Muscle of back (tissue), 11 donors: ENCODE measurements around the gene DNM3. TPM values are rescaled to one million over a fixed set of nuclear protein-coding genes. Genes with fewer than 3 reads are reported as not detected.
A peak's percentile ranks its signal among the peaks of the same experiment; 100 is the strongest.

Experiments used
- DNase-seq, 3 donors: peaks; one replicate each; pipeline versions ENCODE4 v3.0.0 to v3.0.0-alpha.2; 2013
- polyA plus RNA-seq, 10 donors: library from polyadenylated mRNA; unstranded; fragments of 120-200 nt; gene quantifications; one replicate each; pipeline ENCODE4 v1.2.1, GENCODE V29; 2013; ENCODE audit not compliant: insufficient read length in 10 of 10

DNM3 gene
- polyA plus RNA-seq, 10 donors, result 2.8 to 7.2 (median 4.7) TPM

GRCh38 chr1:172230526-172230925 is 389.2 kb downstream of the DNM3 start:
- DNase-seq, result no peak

DNA sequence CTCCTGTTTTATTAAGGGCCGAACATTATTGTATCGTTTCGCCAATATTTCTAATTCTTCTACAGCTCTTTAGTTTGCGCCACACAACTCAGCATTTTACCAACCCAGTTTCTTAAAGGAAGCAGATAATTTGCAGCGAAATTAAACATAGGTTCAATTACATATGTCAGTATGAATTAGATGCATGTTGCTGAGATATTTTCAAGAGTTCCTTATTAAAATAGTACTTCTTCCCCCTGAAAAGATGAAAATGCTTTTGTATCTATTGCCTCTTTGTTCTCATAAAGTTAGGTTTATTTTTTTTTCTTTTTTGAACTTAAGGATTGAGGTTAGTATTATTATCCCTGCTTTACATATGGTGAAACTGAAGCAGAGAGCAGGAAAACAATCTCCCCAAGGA is 395.7 kb downstream of the DNM3 start:
- DNase-seq, result no peak

- no peak for DNase-seq
Measured at GRCh38 chr1:172238158-172238557, 396.9 kb downstream of the DNM3 start.

DNA sequence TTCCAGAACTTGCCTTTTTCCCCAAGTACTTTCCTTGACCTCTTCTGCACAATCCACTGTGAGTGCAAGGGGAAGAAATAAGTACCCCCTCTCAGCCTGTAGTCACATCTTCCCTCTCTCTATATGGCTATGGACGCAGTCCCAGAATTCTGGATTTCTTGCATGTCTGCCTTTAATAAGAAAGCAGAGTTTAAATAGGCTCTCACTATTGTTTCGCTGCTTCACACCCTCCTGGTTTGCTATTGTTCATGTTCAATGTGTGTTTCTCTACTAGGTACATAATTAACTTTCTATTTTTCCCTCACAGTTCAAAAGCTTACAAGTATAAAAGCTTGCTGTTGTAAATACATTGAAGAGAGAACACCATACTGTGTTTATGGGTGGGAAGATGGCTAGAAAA is 397.7 kb downstream of the DNM3 start:
- DNase-seq, result peak in 1 of 3 donors; percentile 33

- peak in 2 of 3 donors; percentile 35 to 73 for DNase-seq
Measured at GRCh38 chr1:172239901-172240300, 398.6 kb downstream of the DNM3 start.

DNA sequence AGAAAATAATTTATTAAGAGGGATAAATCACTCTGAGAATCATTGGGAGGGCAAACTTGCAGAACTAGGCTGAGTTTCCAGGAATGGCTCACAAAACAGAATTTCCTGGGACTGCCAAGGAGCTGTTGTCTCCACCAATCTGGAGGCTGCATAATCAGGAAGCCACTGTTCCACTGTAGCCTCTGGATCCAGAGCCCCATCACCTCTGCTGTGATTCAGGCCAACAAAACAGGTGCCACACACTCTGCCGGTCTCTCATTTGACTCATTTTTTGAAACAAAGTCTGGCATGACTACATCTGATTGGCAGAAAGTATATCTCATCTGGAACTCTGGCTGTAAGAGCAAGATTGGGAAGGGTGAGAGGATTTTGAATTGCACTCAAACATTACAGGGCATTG is 400.2 kb downstream of the DNM3 start:
- no peak for DNase-seq

DNA sequence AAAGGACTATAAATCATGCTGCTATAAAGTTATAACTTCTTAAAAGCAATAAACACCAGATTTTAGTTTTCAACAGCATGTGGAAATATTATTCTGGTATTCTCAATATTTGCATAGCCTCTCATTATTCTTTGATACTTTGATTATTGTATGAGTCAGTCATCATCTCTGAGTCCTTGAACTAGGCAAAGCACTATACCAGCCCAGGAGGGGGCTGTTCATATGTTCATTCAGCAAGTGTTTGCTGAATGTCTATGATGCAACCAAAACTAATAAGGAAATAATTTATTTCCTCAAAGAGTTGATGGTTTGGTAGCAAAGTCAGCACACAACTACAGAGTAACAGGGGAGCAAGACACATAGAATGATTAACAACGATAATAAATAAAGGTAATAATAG is 403.6 kb downstream of the DNM3 start:
- DNase-seq, result no peak

- no peak for DNase-seq
Measured at GRCh38 chr1:172245788-172246187, 404.5 kb downstream of the DNM3 start.

DNA sequence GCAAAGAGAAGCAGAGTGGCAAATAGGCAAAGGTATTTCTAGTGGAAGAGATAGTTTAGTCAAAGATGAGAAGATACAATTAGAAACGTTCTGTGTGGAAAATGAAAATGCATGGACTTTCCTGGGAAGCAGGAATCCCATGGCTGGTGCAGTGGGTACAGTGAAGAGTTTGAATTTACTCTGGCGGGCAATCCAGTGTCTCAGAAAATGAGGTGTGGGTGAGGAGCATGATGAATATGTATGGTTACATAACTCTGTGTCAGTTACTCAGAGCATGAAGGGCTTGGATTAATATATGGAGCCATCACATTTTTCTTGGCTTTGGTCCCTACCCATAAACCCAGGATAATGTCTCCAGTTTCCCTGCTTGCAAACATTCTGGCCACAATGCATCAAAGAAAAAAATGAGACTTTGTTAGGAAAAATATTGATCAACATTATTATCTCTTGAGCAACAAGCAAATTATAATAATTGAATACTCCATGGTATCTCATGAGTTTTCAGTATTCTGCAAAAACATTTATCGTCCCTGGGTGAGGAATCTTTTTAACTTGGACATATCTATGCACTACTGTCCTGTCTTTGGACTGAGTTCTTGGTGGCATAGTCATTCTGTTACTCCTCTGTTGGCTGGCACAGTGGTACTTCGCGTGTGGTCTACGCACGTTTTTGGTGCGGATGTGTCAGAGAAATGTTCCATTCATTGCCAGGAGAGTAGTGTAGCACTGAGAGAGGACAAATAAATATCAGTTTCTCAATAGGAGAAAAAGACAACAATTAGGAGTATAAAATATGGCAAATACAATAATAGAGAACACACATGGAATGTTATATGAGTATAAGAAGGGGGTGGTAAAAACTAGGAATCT is 405.5 kb downstream of the DNM3 start:
- DNase-seq, result no peak

GRCh38 chr1:172251486-172251885 is 410.2 kb downstream of the DNM3 start:
- peak in 1 of 3 donors; percentile 66 for DNase-seq

- peak in 1 of 3 donors; percentile 56 for DNase-seq
Measured at GRCh38 chr1:172252321-172252720, 411.0 kb downstream of the DNM3 start.

DNA sequence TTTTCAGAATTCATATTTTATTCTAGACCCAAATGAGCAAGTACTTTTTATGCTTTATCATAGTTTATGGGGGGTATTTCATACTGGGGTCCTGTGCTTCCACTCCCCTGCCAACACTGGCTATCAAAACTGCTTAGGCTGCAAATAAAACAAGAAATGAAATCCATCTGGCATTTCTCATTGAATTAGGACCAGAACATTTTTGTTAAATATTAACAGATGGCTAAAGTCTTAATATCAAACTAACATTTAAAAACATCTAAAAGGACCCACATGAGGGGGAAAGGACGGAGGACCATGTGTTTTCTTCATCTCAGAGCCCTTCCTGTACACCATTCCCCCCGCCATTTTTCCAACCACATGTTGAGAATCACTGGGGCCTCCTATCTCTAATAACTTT is 411.7 kb downstream of the DNM3 start:
- peak in 1 of 3 donors; percentile 53 for DNase-seq

GRCh38 chr1:172254521-172255222 is 413.4 kb downstream of the DNM3 start:
- peak in 1 of 3 donors; percentile 81 for DNase-seq

GRCh38 chr1:172255223-172255560 is 413.9 kb downstream of the DNM3 start:
- DNase-seq, result no peak

GRCh38 chr1:172265905-172266304 is 424.6 kb downstream of the DNM3 start:
- DNase-seq, result no peak

DNA sequence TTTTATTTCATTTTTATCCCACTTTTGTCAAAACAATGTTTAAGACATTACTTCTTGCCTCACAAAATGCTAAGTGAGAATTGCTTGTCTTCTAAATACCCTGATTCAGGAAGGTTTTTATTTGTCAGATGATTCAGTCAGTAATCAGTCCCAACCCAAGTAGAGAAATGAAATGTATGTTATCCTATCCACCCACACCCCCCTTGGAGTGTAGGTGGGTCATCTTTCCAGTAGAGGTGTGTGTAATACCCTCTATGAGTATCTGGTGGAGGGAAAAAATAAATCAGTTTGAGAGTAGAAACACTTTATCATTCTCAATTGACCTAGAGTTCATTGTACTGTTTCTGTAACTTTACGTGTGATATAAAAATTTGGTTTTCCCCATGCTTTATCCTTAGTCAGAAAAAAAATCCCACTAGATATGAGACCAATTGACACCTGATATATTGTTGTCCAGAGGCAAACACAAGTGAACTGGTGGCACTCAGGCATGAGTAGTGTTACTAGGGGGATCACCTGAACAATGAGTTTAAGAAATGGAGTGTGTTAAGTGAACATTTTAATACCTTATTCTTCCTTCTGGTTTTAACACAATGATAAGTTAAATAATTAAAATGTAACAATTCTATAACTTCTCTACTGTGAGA is 425.4 kb downstream of the DNM3 start:
- no peak for DNase-seq

GRCh38 chr1:172268237-172268636 is 426.9 kb downstream of the DNM3 start:
- DNase-seq, result peak in 1 of 3 donors; percentile 48

DNA sequence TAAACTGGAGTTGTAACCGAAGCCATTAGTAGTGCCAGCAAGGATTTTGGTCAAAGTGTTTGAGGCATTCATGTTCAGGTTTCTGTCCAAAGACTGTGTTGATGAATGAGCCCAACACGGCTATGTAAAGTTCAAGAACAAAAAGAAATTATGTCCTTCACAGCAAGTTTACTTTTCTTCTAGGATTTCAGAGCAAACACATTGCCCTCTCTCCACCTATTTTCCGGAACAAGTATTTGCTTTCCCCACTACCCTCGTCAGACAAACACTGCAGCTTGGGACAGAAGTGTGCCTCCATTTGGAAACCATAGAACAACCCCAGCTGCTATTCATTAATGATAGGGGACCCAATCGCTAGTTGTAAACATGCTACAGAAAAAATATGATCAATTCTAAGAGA is 427.8 kb downstream of the DNM3 start:
- peak in 1 of 3 donors; percentile 32 for DNase-seq

GRCh38 chr1:172269644-172270043 is 428.3 kb downstream of the DNM3 start:
- DNase-seq, result no peak

GRCh38 chr1:172270605-172271004 is 429.3 kb downstream of the DNM3 start:
- DNase-seq, result no peak

- DNase-seq, result no peak
Measured at GRCh38 chr1:172272087-172272486, 430.8 kb downstream of the DNM3 start.

- DNase-seq, result no peak
Measured at GRCh38 chr1:172273647-172274396, 432.5 kb downstream of the DNM3 start.
